ENCODE results near the gene ECI1. TPM values are rescaled to one million over a fixed set of nuclear protein-coding genes. Genes with fewer than 3 reads are reported as not detected.
A peak's percentile ranks its signal among the peaks of the same experiment; 100 is the strongest.

The ECI1 gene
- total and polyA plus RNA-seq, 2 of the 13 experiments (the other 11 are each of a cell fraction or from before 2014, with no cell fraction given): 82.0 to 102 TPM

DNA sequence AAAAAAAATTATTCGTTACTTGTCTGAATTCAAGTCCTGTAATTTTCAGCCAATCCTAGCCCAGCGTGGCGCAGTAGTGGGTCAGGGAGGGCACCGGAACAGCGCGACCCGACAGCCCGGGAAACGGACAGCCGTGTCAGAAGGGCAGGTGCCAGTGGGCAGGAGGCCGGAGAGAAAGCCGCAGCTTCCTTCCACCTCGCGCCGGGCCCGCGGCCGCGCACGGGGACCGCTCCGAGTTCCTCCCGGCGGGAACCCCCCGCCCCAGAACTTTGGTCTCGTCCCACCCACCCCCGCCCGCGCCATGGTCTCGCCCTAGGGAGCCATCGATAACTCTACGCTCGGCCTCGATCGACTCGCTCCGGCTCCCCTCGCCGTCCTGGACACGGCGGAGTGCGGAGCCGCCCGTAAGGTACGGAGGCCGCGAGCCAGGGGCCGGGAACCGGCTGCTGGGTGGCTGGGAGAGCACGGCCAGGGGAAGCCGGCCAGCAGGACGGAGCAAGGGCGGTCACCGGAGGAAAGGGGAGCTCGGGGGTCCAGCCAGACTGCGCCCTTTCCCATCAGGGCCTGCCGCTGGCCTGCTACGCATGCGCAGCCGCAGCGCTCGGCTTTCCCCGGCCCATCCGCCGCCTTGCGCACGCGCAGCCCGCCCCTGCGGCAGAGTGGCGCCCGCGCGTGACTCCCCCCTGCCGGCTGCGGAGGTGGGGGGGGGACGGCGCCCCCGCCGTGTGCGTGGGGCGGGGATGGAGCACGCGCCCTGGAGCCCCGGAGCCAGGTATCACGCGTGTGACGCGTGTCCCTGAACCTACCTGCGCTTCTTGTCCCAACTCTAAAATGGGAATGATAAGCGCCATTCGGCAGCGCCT, 46.1 kb downstream of the ECI1 start, which contains the start of gene MLST8 (continued):
- TF ChIP-seq TOE1 (CRISPR knock-in tag; IDR thresholded peaks at IDR 0.05) (no peak), SP1 (IDR thresholded peaks at IDR 0.05) (no peak), SP1 (CRISPR knock-in tag; IDR thresholded peaks at IDR 0.05) (0 out of 2 replicates have a peak, but pooled peaks have one; percentile 42), ZNF30 (CRISPR knock-in tag; IDR thresholded peaks at IDR 0.05) (peak; percentile 75; the same call in 1 of the 2 replicates), YY1 (IDR thresholded peaks at IDR 0.05; ENCODE audit: insufficient read depth, insufficient replicate concordance, low read depth, low read length) (peak; percentile 84), ATF7 (IDR thresholded peaks at IDR 0.05) (peak; percentile 39; the same call in 1 of the 2 replicates), ATF7 (CRISPR knock-in tag; IDR thresholded peaks at IDR 0.05) (no peak), ATM (IDR thresholded peaks at IDR 0.05; ENCODE audit: borderline replicate concordance) (no peak), ATF7-NPFF (CRISPR knock-in tag; IDR thresholded peaks at IDR 0.05; ENCODE audit: low read depth) (0 out of 2 replicates have a peak, but pooled peaks have one; percentile 65), AKNA (CRISPR knock-in tag; IDR thresholded peaks at IDR 0.05; ENCODE audit: borderline replicate concordance) (peak; percentile 18; the same call in 1 of the 2 replicates), BORCS8-MEF2B (CRISPR knock-in tag; IDR thresholded peaks at IDR 0.05) (no peak), HMGA1 (CRISPR knock-in tag; conservative IDR thresholded peaks at IDR 0.05) (no peak), SP140L (CRISPR knock-in tag; IDR thresholded peaks at IDR 0.05; ENCODE audit: borderline replicate concordance) (no peak; the same call in 1 of the 2 replicates), ZNF776 (CRISPR knock-in tag; IDR thresholded peaks at IDR 0.05) (peak; percentile 90), ZNF577 (CRISPR knock-in tag; IDR thresholded peaks at IDR 0.05; ENCODE audit: borderline replicate concordance, low read depth) (0 out of 2 replicates have a peak, but pooled peaks have one; percentile 41), ZNF83 (CRISPR knock-in tag; IDR thresholded peaks at IDR 0.05; ENCODE audit: borderline replicate concordance) (no peak; the same call in 1 of the 2 replicates), MXD4 (CRISPR knock-in tag; IDR thresholded peaks at IDR 0.05) (peak; percentile 52; the same call in 1 of the 2 replicates)
- TF ChIP-seq, protein P1, sequence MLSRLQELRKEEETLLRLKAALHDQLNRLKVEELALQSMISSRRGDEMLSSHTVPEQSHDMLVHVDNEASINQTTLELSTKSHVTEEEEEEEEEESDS (CRISPR knock-in tag; IDR thresholded peaks at IDR 0.05; ENCODE audit: borderline replicate concordance): peak; percentile 45; the same call in 1 of the 2 replicates
- TF ChIP-seq, protein P2, sequence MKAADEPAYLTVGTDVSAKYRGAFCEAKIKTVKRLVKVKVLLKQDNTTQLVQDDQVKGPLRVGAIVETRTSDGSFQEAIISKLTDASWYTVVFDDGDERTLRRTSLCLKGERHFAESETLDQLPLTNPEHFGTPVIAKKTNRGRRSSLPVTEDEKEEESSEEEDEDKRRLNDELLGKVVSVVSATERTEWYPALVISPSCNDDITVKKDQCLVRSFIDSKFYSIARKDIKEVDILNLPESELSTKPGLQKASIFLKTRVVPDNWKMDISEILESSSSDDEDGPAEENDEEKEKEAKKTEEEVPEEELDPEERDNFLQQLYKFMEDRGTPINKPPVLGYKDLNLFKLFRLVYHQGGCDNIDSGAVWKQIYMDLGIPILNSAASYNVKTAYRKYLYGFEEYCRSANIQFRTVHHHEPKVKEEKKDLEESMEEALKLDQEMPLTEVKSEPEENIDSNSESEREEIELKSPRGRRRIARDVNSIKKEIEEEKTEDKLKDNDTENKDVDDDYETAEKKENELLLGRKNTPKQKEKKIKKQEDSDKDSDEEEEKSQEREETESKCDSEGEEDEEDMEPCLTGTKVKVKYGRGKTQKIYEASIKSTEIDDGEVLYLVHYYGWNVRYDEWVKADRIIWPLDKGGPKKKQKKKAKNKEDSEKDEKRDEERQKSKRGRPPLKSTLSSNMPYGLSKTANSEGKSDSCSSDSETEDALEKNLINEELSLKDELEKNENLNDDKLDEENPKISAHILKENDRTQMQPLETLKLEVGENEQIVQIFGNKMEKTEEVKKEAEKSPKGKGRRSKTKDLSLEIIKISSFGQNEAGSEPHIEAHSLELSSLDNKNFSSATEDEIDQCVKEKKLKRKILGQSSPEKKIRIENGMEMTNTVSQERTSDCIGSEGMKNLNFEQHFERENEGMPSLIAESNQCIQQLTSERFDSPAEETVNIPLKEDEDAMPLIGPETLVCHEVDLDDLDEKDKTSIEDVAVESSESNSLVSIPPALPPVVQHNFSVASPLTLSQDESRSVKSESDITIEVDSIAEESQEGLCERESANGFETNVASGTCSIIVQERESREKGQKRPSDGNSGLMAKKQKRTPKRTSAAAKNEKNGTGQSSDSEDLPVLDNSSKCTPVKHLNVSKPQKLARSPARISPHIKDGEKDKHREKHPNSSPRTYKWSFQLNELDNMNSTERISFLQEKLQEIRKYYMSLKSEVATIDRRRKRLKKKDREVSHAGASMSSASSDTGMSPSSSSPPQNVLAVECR (CRISPR knock-in tag; IDR thresholded peaks at IDR 0.05; ENCODE audit: borderline replicate concordance): peak; percentile 77

Measured in HepG2 (cell line).